Activated B cell treated with CpG ODN at 0.5 μM for 24 hours (primary cell): ENCODE measurements around the gene PSMG4. TPM values are rescaled to one million over a fixed set of nuclear protein-coding genes. Genes with fewer than 3 reads are reported as not detected.

Experiments
- ATAC-seq: fragments of 200-7000 bp; cut with Tn5 transposase; one replicate; pipeline ENCODE4 v1.10.0; 2021; ENCODE audit warnings: low read depth, mild to moderate bottlenecking, moderate library complexity
- CTCF ChIA-PET: fragments of 350-600 bp; sonication (Branson Sonifier 250); formaldehyde crosslinking; loops from one replicate; lab custom pipeline; 2021; ENCODE audit warnings: antibody characterized with exemption; lab: Charles Lee
- POLR2A ChIA-PET: fragments of 350-600 bp; sonication (Branson Sonifier 250); formaldehyde crosslinking; loops from one replicate; lab custom pipeline; 2021; ENCODE audit warnings: antibody characterized with exemption; lab: Charles Lee
- DNase-seq: peaks from one replicate; pipeline ENCODE4 v3.0.0; 2022
- H3K27ac Mint-ChIP-seq: one replicate; pipeline ENCODE4 v1.8.0; 2020; ENCODE audit warnings: mixed read lengths
- H3K27me3 Mint-ChIP-seq: one replicate; pipeline ENCODE4 v1.8.0; 2021; ENCODE audit warnings: mixed read lengths
- H3K36me3 Mint-ChIP-seq: one replicate; pipeline ENCODE4 v1.8.0; 2021; ENCODE audit warnings: low read depth, mixed read lengths
- H3K4me1 Mint-ChIP-seq: one replicate; pipeline ENCODE4 v1.8.0; 2021; ENCODE audit warnings: mixed read lengths
- H3K4me3 Mint-ChIP-seq: one replicate; pipeline ENCODE4 v1.8.0; 2020; ENCODE audit warnings: mild to moderate bottlenecking, mixed read lengths
- H3K9me3 Mint-ChIP-seq: one replicate; pipeline ENCODE4 v1.8.0; 2020; ENCODE audit warnings: mixed read lengths
- CTCF ChIP-seq: fragments of 200-600 bp; IDR thresholded peaks from one replicate; pipeline ENCODE4 v1.8.0; 2022; ENCODE audit warnings: antibody characterized with exemption, mild to moderate bottlenecking
- intact Hi-C: fragments of 100-400 bp; cut with micrococcal nuclease; formaldehyde crosslinking; loops from one replicate; pipeline ENCODE4 v1.15.1; 2024
- total RNA-seq: library from RNA; stranded (reverse); gene quantifications from 2 replicates; pipeline ENCODE4 v1.2.3, GENCODE V29; 2022

The PSMG4 gene
- total RNA-seq, 1 donor from 2014 or later: 29.9 TPM

GRCh38 chr6:3290931-3291211, 32.1 kb downstream of the PSMG4 start:
- intact Hi-C loops: no loop called here
- Mint-ChIP-seq H3K9me3 (no peaks in the 10 kb centered on the region), H3K27ac (no peak overlapping the region), H3K4me3 (no peak overlapping the region), H3K27me3 (peaks cover 7% of the 10 kb centered on the region), H3K36me3 (no peaks in the 10 kb centered on the region), H3K4me1 (no peaks in the 10 kb centered on the region)
- ChIA-PET CTCF (interaction anchor here (1.1 kb wide), 1 partner anchor 9 kb away, joined by 3 read pairs; no protein-coding TSS in a partner anchor), POLR2A (no interaction called here)
- DNase-seq: no peak
- no peak for TF ChIP-seq CTCF
- no peak for ATAC-seq

- Mint-ChIP-seq H3K9me3 (no peaks in the 10 kb centered on the region), H3K36me3 (no peaks in the 10 kb centered on the region), H3K27ac (no peak overlapping the region), H3K4me3 (no peak overlapping the region), H3K27me3 (peaks cover 7% of the 10 kb centered on the region), H3K4me1 (no peaks in the 10 kb centered on the region)
- ChIA-PET POLR2A (no interaction called here), CTCF (interaction anchor here (1.1 kb wide), 2 partner anchors 9 to 11 kb away, joined by 3 to 5 read pairs; no protein-coding TSS in a partner anchor)
- no peak for TF ChIP-seq CTCF
- intact Hi-C loops: no loop called here
- DNase-seq (no peak), ATAC-seq (no peak)
These were observed 32.6 kb downstream of the PSMG4 start for GRCh38 chr6:3291346-3291745.

- TF ChIP-seq CTCF: no peak
- no peaks in the 10 kb centered on the region for H3K4me1 Mint-ChIP-seq
- H3K27me3 Mint-ChIP-seq: peaks cover 7% of the 10 kb centered on the region
- no peak overlapping the region for H3K27ac Mint-ChIP-seq
- ATAC-seq (no peak), DNase-seq (no peak)
- H3K36me3 Mint-ChIP-seq: no peaks in the 10 kb centered on the region
- ChIA-PET POLR2A (no interaction called here), CTCF (interaction anchor here (1.1 kb wide), 2 partner anchors 12 to 441 kb away, joined by 3 to 5 read pairs; no protein-coding TSS in a partner anchor)
- intact Hi-C loops: no loop called here
- H3K4me3 Mint-ChIP-seq: no peak overlapping the region
- H3K9me3 Mint-ChIP-seq: no peaks in the 10 kb centered on the region
These were observed 33.2 kb downstream of the PSMG4 start for GRCh38 chr6:3291987-3292386.

- intact Hi-C loops: no loop called here
- Mint-ChIP-seq H3K27ac (no peak overlapping the region), H3K36me3 (no peaks in the 10 kb centered on the region), H3K9me3 (no peaks in the 10 kb centered on the region), H3K4me1 (no peaks in the 10 kb centered on the region), H3K4me3 (no peak overlapping the region), H3K27me3 (peaks cover 7% of the 10 kb centered on the region)
- CTCF ChIA-PET: interaction anchor here (1.1 kb wide), 2 partner anchors 13 to 440 kb away, joined by 3 to 5 read pairs; no protein-coding TSS in a partner anchor
- TF ChIP-seq CTCF: no peak
- DNase-seq (no peak), ATAC-seq (no peak)
- POLR2A ChIA-PET: no interaction called here
These were observed 33.9 kb downstream of the PSMG4 start for GRCh38 chr6:3292431-3293197.

- Mint-ChIP-seq H3K27ac (no peak overlapping the region), H3K9me3 (no peaks in the 10 kb centered on the region), H3K27me3 (peaks cover 9% of the 10 kb centered on the region), H3K4me3 (no peak overlapping the region), H3K4me1 (no peaks in the 10 kb centered on the region), H3K36me3 (no peaks in the 10 kb centered on the region)
- ATAC-seq (no peak), DNase-seq (no peak)
- ChIA-PET CTCF (interaction anchor here (1.1 kb wide), 1 partner anchor 439 kb away, joined by 3 read pairs; no protein-coding TSS in a partner anchor), POLR2A (no interaction called here)
- no peak for TF ChIP-seq CTCF
- intact Hi-C loops: no loop called here
These were observed 34.8 kb downstream of the PSMG4 start for GRCh38 chr6:3293271-3294155.
